PC-9 (cell line): ENCODE measurements around the gene MAP2K2. TPM values are rescaled to one million over a fixed set of nuclear protein-coding genes. Genes with fewer than 3 reads are reported as not detected.

Source experiments
- BruUV-seq: library from RNA; stranded (reverse); fragments of 400-500 nt; replicated peaks from 2 replicates; lab custom pipeline; 2021; lab: Mats Ljungman, UMichigan
- CTCF ChIA-PET: fragments of 300-600 bp; sonication (Branson Sonifier 250); formaldehyde crosslinking; loops from one replicate; lab custom pipeline; 2022; ENCODE audit warnings: antibody characterized with exemption; lab: Charles Lee
- POLR2A ChIA-PET: fragments of 300-600 bp; sonication (Branson Sonifier 250); formaldehyde crosslinking; loops from one replicate; lab custom pipeline; 2022; ENCODE audit warnings: antibody characterized with exemption; ENCODE audit not compliant: unreplicated experiment; lab: Charles Lee
- DNase-seq, 2 experiments: peaks; one replicate each; pipeline versions ENCODE4 v3.0.0 to v3.0.0-alpha.2; 2015 to 2022; ENCODE audit warnings: mixed read lengths in 1 of 2
- H2AFZ ChIP-seq: fragments of 200-600 bp; sonication (generic); 2 replicates; pipeline ENCODE4 v1.8.1; 2017; ENCODE audit warnings: antibody characterized with exemption
- H3F3A ChIP-seq: fragments of 200-600 bp; sonication (generic); 2 replicates; pipeline ENCODE4 v1.8.1; 2017; ENCODE audit warnings: antibody characterized with exemption, mild to moderate bottlenecking, low read depth; ENCODE audit not compliant: insufficient read depth
- H3K27ac ChIP-seq: fragments of 200-600 bp; sonication (generic); 2 replicates; pipeline ENCODE4 v1.6.1; 2016; ENCODE audit warnings: mixed run types
- H3K27me3 ChIP-seq: fragments of 200-600 bp; sonication (generic); 2 replicates; pipeline ENCODE4 v1.6.1; 2016; ENCODE audit warnings: low read depth, mixed run types; ENCODE audit not compliant: insufficient read depth
- H3K36me3 ChIP-seq: fragments of 200-600 bp; sonication (generic); 2 replicates; pipeline ENCODE4 v1.6.1; 2016; ENCODE audit warnings: low read depth, mixed run types
- H3K4me1 ChIP-seq: fragments of 200-600 bp; sonication (generic); replicated peaks from 2 replicates; pipeline ENCODE4 v1.6.1; 2016; ENCODE audit warnings: mixed run types; ENCODE audit not compliant: insufficient read depth
- H3K4me2 ChIP-seq: fragments of 200-600 bp; sonication (generic); 2 replicates; pipeline ENCODE4 v1.6.1; 2017; ENCODE audit warnings: mixed run types
- H3K4me3 ChIP-seq: fragments of 200-600 bp; sonication (generic); 2 replicates; pipeline ENCODE4 v1.6.1; 2016; ENCODE audit warnings: mixed run types
- H3K79me2 ChIP-seq: fragments of 200-600 bp; sonication (generic); 2 replicates; pipeline ENCODE4 v1.6.1; 2017; ENCODE audit warnings: low read depth, mixed run types
- H3K9me2 ChIP-seq: fragments of 200-600 bp; sonication (generic); 2 replicates; pipeline ENCODE4 v1.8.1; 2017; ENCODE audit warnings: mild to moderate bottlenecking; ENCODE audit not compliant: insufficient read depth
- H3K9me3 ChIP-seq: fragments of 200-600 bp; sonication (generic); 2 replicates; pipeline ENCODE4 v1.8.1; 2016; ENCODE audit warnings: low read depth; ENCODE audit not compliant: insufficient read depth
- H4K20me1 ChIP-seq: fragments of 200-600 bp; sonication (generic); 2 replicates; pipeline ENCODE4 v1.8.1; 2017; ENCODE audit not compliant: insufficient read depth
- CTCF ChIP-seq: fragments of 200-600 bp; sonication (generic); conservative IDR thresholded peaks from 2 replicates; pipeline ENCODE4 v1.6.1; 2017; ENCODE audit warnings: mixed run types, antibody characterized with exemption, mild to moderate bottlenecking, moderate library complexity
- EZH2 ChIP-seq: fragments of 200-600 bp; sonication (generic); IDR thresholded peaks from 2 replicates; pipeline ENCODE4 v1.8.0; 2017; ENCODE audit warnings: antibody characterized with exemption, low read depth
- intact Hi-C: fragments of 100-400 bp; cut with micrococcal nuclease; formaldehyde crosslinking; loops from one replicate; pipeline ENCODE4 v1.10.0; 2022; ENCODE audit not compliant: unreplicated experiment
- total RNA-seq: library from RNA; stranded (reverse); gene quantifications from 2 replicates; pipeline ENCODE4 v1.2.3, GENCODE V29; 2021

MAP2K2 gene
- total RNA-seq, 1 experiment from 2014 or later: 160 TPM

- Histone ChIP-seq H3K9me2 (no peaks in the 10 kb centered on the region), H3K27ac (no peak overlapping the region), H3K4me1 (no peaks in the 10 kb centered on the region), H3K4me3 (no peak overlapping the region), H3F3A (no peaks in the 10 kb centered on the region), H3K27me3 (no peaks in the 10 kb centered on the region), H3K36me3 (no peaks in the 10 kb centered on the region), H3K79me2 (no peaks in the 10 kb centered on the region), H3K4me2 (no peak overlapping the region), H2AFZ (no peak overlapping the region), H4K20me1 (no peaks in the 10 kb centered on the region), H3K9me3 (no peaks in the 10 kb centered on the region)
- ChIA-PET CTCF (no interaction called here), POLR2A (no interaction called here)
- no TSS peak for BruUV-seq
- no peak for TF ChIP-seq EZH2
- TF ChIP-seq CTCF: no peak
- no peak for DNase-seq
- intact Hi-C loops: no loop called here
These were observed 23.1 kb downstream of the MAP2K2 start for GRCh38 chr19:4100647-4101495.

- Histone ChIP-seq H3K4me2 (no peak overlapping the region), H3K9me3 (no peaks in the 10 kb centered on the region), H3K36me3 (no peaks in the 10 kb centered on the region), H3K27me3 (no peaks in the 10 kb centered on the region), H3F3A (no peaks in the 10 kb centered on the region), H3K4me3 (no peak overlapping the region), H3K27ac (no peak overlapping the region), H3K4me1 (no peaks in the 10 kb centered on the region), H2AFZ (no peak overlapping the region), H3K9me2 (no peaks in the 10 kb centered on the region), H4K20me1 (no peaks in the 10 kb centered on the region), H3K79me2 (no peaks in the 10 kb centered on the region)
- ChIA-PET POLR2A (no interaction called here), CTCF (no interaction called here)
- no peak for DNase-seq
- intact Hi-C loops: no loop called here
- TF ChIP-seq CTCF (no peak), EZH2 (no peak)
- BruUV-seq: no TSS peak
These were observed 24.7 kb downstream of the MAP2K2 start for GRCh38 chr19:4099041-4099764.

GRCh38 chr19:4098493-4098892, 25.4 kb downstream of the MAP2K2 start:
- Histone ChIP-seq H3K27me3 (no peaks in the 10 kb centered on the region), H3K9me2 (no peaks in the 10 kb centered on the region), H3K9me3 (no peaks in the 10 kb centered on the region), H2AFZ (no peak overlapping the region), H3K4me1 (no peaks in the 10 kb centered on the region), H4K20me1 (no peaks in the 10 kb centered on the region), H3K36me3 (no peaks in the 10 kb centered on the region), H3K79me2 (no peaks in the 10 kb centered on the region), H3K4me3 (no peak overlapping the region), H3F3A (no peaks in the 10 kb centered on the region), H3K4me2 (no peak overlapping the region), H3K27ac (no peak overlapping the region)
- CTCF ChIA-PET: no interaction called here
- intact Hi-C loops: no loop called here
- DNase-seq: no peak
- TF ChIP-seq CTCF: no peak
- no peak for TF ChIP-seq EZH2
- BruUV-seq: no TSS peak
- POLR2A ChIA-PET: no interaction called here
